ENCODE results near the gene SH3GL1. TPM values are rescaled to one million over a fixed set of nuclear protein-coding genes. Genes with fewer than 3 reads are reported as not detected.

SH3GL1 gene
- polyA plus RNA-seq, 1 donor, result 120 TPM

- WGBS (ENCODE audit: insufficient coverage, low lambda C conversion rate), result no CpG with 5 or more reads among the region's 36 CpGs
- Histone ChIP-seq H3K9me3 (ENCODE audit: control insufficient read depth, low read depth, low read length) (peaks cover 5% of the 10 kb centered on the region), H3K27me3 (ENCODE audit: control insufficient read depth, insufficient read depth, low read length) (no peaks in the 10 kb centered on the region), H3K36me3 (ENCODE audit: control insufficient read depth, insufficient read depth, low read length) (peaks cover 60% of the 10 kb centered on the region), H3K27ac (ENCODE audit: low read length) (no peak overlapping the region), H3K4me1 (ENCODE audit: control insufficient read depth, insufficient read depth, low read length) (no peaks in the 10 kb centered on the region), H3K4me3 (ENCODE audit: low read length) (no peak overlapping the region)
- DNase-seq, result no peak
Observed at GRCh38 chr19:4444765-4445741, 44.7 kb upstream of the SH3GL1 start.

- DNase-seq, result no peak
- no peak overlapping the region for H3K27ac ChIP-seq (ENCODE audit: low read length)
- H3K4me3 ChIP-seq (ENCODE audit: low read length), result no peak overlapping the region
- H3K36me3 ChIP-seq (ENCODE audit: control insufficient read depth, insufficient read depth, low read length), result peaks cover 51% of the 10 kb centered on the region
- no peaks in the 10 kb centered on the region for H3K4me1 ChIP-seq (ENCODE audit: control insufficient read depth, insufficient read depth, low read length)
- WGBS (ENCODE audit: insufficient coverage, low lambda C conversion rate), result 100% methylated on average over 2 of the region's 20 CpGs
- peaks cover 5% of the 10 kb centered on the region for H3K9me3 ChIP-seq (ENCODE audit: control insufficient read depth, low read depth, low read length)
- no peaks in the 10 kb centered on the region for H3K27me3 ChIP-seq (ENCODE audit: control insufficient read depth, insufficient read depth, low read length)
Observed at GRCh38 chr19:4443966-4444764, 43.8 kb upstream of the SH3GL1 start.

GRCh38 chr19:4443188-4443587 is 42.8 kb upstream of the SH3GL1 start:
- H3K36me3 ChIP-seq (ENCODE audit: control insufficient read depth, insufficient read depth, low read length), result peaks cover 41% of the 10 kb centered on the region
- H3K27me3 ChIP-seq (ENCODE audit: control insufficient read depth, insufficient read depth, low read length), result no peaks in the 10 kb centered on the region
- peaks cover 5% of the 10 kb centered on the region for H3K9me3 ChIP-seq (ENCODE audit: control insufficient read depth, low read depth, low read length)
- no CpG with 5 or more reads among the region's 15 CpGs for WGBS (ENCODE audit: insufficient coverage, low lambda C conversion rate)
- H3K4me3 ChIP-seq (ENCODE audit: low read length), result no peak overlapping the region
- no peaks in the 10 kb centered on the region for H3K4me1 ChIP-seq (ENCODE audit: control insufficient read depth, insufficient read depth, low read length)
- H3K27ac ChIP-seq (ENCODE audit: low read length), result no peak overlapping the region
- no peak for DNase-seq

GRCh38 chr19:4442819-4443146 is 42.4 kb upstream of the SH3GL1 start:
- peaks cover 5% of the 10 kb centered on the region for H3K9me3 ChIP-seq (ENCODE audit: control insufficient read depth, low read depth, low read length)
- peaks cover 37% of the 10 kb centered on the region for H3K36me3 ChIP-seq (ENCODE audit: control insufficient read depth, insufficient read depth, low read length)
- no peak for DNase-seq
- no peak overlapping the region for H3K4me3 ChIP-seq (ENCODE audit: low read length)
- WGBS (ENCODE audit: insufficient coverage, low lambda C conversion rate), result 100% methylated on average over 1 of the region's 10 CpGs
- no peak overlapping the region for H3K27ac ChIP-seq (ENCODE audit: low read length)
- no peaks in the 10 kb centered on the region for H3K4me1 ChIP-seq (ENCODE audit: control insufficient read depth, insufficient read depth, low read length)
- H3K27me3 ChIP-seq (ENCODE audit: control insufficient read depth, insufficient read depth, low read length), result no peaks in the 10 kb centered on the region

GRCh38 chr19:4441994-4442818 is 41.9 kb upstream of the SH3GL1 start:
- Histone ChIP-seq H3K9me3 (ENCODE audit: control insufficient read depth, low read depth, low read length) (peaks cover 5% of the 10 kb centered on the region), H3K27me3 (ENCODE audit: control insufficient read depth, insufficient read depth, low read length) (no peaks in the 10 kb centered on the region), H3K4me1 (ENCODE audit: control insufficient read depth, insufficient read depth, low read length) (no peaks in the 10 kb centered on the region), H3K4me3 (ENCODE audit: low read length) (no peak overlapping the region), H3K27ac (ENCODE audit: low read length) (no peak overlapping the region), H3K36me3 (ENCODE audit: control insufficient read depth, insufficient read depth, low read length) (peaks cover 31% of the 10 kb centered on the region)
- no peak for DNase-seq
- WGBS (ENCODE audit: insufficient coverage, low lambda C conversion rate), result no CpG with 5 or more reads among the region's 22 CpGs

- Histone ChIP-seq H3K27ac (ENCODE audit: low read length) (no peak overlapping the region), H3K27me3 (ENCODE audit: control insufficient read depth, insufficient read depth, low read length) (no peaks in the 10 kb centered on the region), H3K9me3 (ENCODE audit: control insufficient read depth, low read depth, low read length) (no peaks in the 10 kb centered on the region), H3K4me1 (ENCODE audit: control insufficient read depth, insufficient read depth, low read length) (no peaks in the 10 kb centered on the region), H3K4me3 (ENCODE audit: low read length) (no peak overlapping the region), H3K36me3 (ENCODE audit: control insufficient read depth, insufficient read depth, low read length) (peaks cover 19% of the 10 kb centered on the region)
- DNase-seq, result no peak
- 92% methylated on average over 4 of the region's 12 CpGs for whole genome bisulfite sequencing (ENCODE audit: insufficient coverage, low lambda C conversion rate)
Observed at GRCh38 chr19:4439243-4439642, 38.9 kb upstream of the SH3GL1 start.

GRCh38 chr19:4437103-4437502 is 36.8 kb upstream of the SH3GL1 start:
- whole genome bisulfite sequencing (ENCODE audit: insufficient coverage, low lambda C conversion rate), result no CpG with 5 or more reads among the region's 10 CpGs
- no peak for DNase-seq
- Histone ChIP-seq H3K36me3 (ENCODE audit: control insufficient read depth, insufficient read depth, low read length) (peaks cover 31% of the 10 kb centered on the region), H3K4me1 (ENCODE audit: control insufficient read depth, insufficient read depth, low read length) (no peaks in the 10 kb centered on the region), H3K4me3 (ENCODE audit: low read length) (no peak overlapping the region), H3K27me3 (ENCODE audit: control insufficient read depth, insufficient read depth, low read length) (no peaks in the 10 kb centered on the region), H3K9me3 (ENCODE audit: control insufficient read depth, low read depth, low read length) (no peaks in the 10 kb centered on the region), H3K27ac (ENCODE audit: low read length) (no peak overlapping the region)

GRCh38 chr19:4436231-4436630 is 35.9 kb upstream of the SH3GL1 start:
- DNase-seq, result no peak
- no CpG with 5 or more reads among the region's 7 CpGs for WGBS (ENCODE audit: insufficient coverage, low lambda C conversion rate)
- Histone ChIP-seq H3K9me3 (ENCODE audit: control insufficient read depth, low read depth, low read length) (no peaks in the 10 kb centered on the region), H3K27me3 (ENCODE audit: control insufficient read depth, insufficient read depth, low read length) (no peaks in the 10 kb centered on the region), H3K4me1 (ENCODE audit: control insufficient read depth, insufficient read depth, low read length) (no peaks in the 10 kb centered on the region), H3K27ac (ENCODE audit: low read length) (no peak overlapping the region), H3K36me3 (ENCODE audit: control insufficient read depth, insufficient read depth, low read length) (peaks cover 37% of the 10 kb centered on the region), H3K4me3 (ENCODE audit: low read length) (no peak overlapping the region)

GRCh38 chr19:4434391-4434790 is 34.0 kb upstream of the SH3GL1 start:
- 100% methylated on average over 1 of the region's 9 CpGs for WGBS (ENCODE audit: insufficient coverage, low lambda C conversion rate)
- H3K36me3 ChIP-seq (ENCODE audit: control insufficient read depth, insufficient read depth, low read length), result peaks cover 48% of the 10 kb centered on the region
- no peak for DNase-seq

GRCh38 chr19:4432918-4433506 is 32.7 kb upstream of the SH3GL1 start:
- DNase-seq, result no peak
- H3K27me3 ChIP-seq (ENCODE audit: control insufficient read depth, insufficient read depth, low read length), result no peaks in the 10 kb centered on the region
- no peak overlapping the region for H3K27ac ChIP-seq (ENCODE audit: low read length)
- no peaks in the 10 kb centered on the region for H3K4me1 ChIP-seq (ENCODE audit: control insufficient read depth, insufficient read depth, low read length)
- WGBS (ENCODE audit: insufficient coverage, low lambda C conversion rate), result no CpG with 5 or more reads among the region's 28 CpGs
- peaks cover 53% of the 10 kb centered on the region for H3K36me3 ChIP-seq (ENCODE audit: control insufficient read depth, insufficient read depth, low read length)
- H3K9me3 ChIP-seq (ENCODE audit: control insufficient read depth, low read depth, low read length), result no peaks in the 10 kb centered on the region
- H3K4me3 ChIP-seq (ENCODE audit: low read length), result no peak overlapping the region

More at GRCh38 chr19:4434391-4434790, 34.0 kb upstream of the SH3GL1 start:
- Histone ChIP-seq H3K27ac (ENCODE audit: low read length) (no peak overlapping the region), H3K4me3 (ENCODE audit: low read length) (no peak overlapping the region), H3K27me3 (ENCODE audit: control insufficient read depth, insufficient read depth, low read length) (no peaks in the 10 kb centered on the region), H3K9me3 (ENCODE audit: control insufficient read depth, low read depth, low read length) (no peaks in the 10 kb centered on the region), H3K4me1 (ENCODE audit: control insufficient read depth, insufficient read depth, low read length) (no peaks in the 10 kb centered on the region)

Measured in large intestine (tissue), 3 donors.